Limb (tissue), 2 donors: ENCODE data around the gene RHEB.

Experiments used
- DNase-seq, 2 donors: peaks; one replicate each; pipeline ENCODE4 v3.0.0-alpha.2; 2016; ENCODE audit errors: extremely low spot score in 2 of 2

The RHEB gene

DNA sequence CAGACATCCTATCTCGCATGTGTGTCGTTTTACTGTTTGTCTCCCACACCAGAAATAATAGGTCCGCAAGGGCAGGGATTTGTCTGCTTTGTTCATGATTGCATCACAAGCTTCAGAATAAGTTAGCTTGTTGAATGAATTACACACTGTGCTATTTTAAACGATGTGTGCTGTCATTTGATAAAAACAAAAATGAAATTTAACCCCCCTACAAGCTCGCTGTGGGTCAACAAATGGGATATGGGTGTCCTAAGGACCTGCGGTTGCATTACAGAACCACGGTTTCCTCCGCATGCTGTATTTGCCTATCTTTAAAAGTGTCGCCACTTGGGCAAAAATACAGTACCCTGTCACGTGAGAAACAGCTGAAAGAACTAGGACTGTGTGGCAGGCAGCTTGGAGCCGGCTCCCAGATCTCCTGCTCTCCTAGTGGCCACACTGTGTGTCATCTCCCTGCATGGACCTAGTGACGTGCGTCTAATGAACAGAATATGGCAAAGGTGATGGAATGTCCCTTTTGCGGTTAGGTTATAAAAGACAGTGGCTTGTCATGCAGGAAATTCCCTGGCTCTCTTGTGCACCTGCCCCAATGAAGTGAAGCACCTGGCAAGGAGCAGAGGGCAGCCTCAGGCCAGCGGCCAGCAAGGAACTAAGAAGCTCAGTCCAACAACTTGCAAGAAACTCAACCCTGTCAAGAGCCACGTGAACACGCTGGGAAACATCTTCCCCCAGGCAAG lies 46.9 kb downstream of the RHEB start:
- no peak for DNase-seq

DNA sequence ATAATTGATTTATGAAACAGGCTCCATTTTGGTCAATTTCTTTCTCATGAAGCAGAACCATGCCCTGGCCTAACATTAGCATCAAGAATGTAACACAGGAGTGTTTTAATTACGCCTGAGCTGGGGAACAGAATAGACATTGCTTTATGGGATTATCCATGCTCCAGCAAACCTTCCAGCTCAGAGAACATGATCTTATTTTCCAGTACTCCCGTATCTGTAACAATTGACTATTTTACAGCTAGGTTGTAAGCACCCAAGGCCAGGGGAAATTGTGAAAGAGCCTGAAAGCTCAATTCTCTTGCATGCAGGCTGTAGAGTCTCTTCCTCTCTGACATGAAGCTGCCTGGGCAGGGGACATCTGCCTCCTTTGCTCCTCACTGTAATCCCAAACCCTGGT lies 49.0 kb downstream of the RHEB start:
- no peak for DNase-seq

- no peak for DNase-seq
These were observed 50.4 kb downstream of the RHEB start for GRCh38 chr7:151469281-151469680.

DNA sequence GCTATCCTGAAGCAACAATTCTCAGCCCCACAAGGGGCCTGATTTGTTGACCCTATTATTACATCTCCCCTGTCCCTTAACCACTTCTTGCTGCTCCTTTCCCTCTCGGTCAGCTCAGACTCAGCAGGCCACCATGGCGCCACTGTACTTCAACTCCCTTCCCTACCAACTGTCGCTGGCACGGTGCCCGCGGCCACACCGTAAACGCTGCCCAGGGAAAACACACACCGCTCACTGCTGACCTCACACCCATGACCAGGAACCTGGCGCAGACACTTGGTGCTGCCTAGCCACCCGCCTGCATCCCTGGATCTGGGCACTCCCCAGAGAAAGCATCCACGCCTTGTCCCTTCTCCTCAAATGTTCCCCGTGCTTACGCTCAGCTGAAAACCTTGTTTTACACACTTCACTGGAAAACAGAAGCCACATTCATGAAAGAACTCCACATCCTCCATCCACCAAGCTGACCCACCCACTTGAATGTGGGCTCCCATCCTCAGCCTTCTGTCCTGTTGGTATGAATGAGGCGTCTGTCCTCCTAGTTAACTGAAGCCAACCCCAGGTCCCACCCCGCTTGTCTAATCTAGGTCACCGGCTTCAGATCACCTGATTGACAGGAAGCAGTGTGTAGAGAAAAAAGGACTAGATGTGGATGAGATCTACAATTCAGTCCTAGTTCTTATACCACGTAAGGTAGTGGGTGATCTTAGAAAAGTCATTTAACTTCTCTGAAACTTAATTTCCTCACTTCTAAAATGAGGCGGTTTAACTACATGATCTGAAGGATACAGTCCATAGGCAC lies 51.3 kb downstream of the RHEB start:
- DNase-seq = no peak

GRCh38 chr7:151465169-151465568 lies 54.5 kb downstream of the RHEB start:
- DNase-seq = no peak

GRCh38 chr7:151462306-151462779 lies 57.4 kb downstream of the RHEB start:
- DNase-seq = no peak

- no peak for DNase-seq
These were observed 57.8 kb downstream of the RHEB start for GRCh38 chr7:151461942-151462230.

DNA sequence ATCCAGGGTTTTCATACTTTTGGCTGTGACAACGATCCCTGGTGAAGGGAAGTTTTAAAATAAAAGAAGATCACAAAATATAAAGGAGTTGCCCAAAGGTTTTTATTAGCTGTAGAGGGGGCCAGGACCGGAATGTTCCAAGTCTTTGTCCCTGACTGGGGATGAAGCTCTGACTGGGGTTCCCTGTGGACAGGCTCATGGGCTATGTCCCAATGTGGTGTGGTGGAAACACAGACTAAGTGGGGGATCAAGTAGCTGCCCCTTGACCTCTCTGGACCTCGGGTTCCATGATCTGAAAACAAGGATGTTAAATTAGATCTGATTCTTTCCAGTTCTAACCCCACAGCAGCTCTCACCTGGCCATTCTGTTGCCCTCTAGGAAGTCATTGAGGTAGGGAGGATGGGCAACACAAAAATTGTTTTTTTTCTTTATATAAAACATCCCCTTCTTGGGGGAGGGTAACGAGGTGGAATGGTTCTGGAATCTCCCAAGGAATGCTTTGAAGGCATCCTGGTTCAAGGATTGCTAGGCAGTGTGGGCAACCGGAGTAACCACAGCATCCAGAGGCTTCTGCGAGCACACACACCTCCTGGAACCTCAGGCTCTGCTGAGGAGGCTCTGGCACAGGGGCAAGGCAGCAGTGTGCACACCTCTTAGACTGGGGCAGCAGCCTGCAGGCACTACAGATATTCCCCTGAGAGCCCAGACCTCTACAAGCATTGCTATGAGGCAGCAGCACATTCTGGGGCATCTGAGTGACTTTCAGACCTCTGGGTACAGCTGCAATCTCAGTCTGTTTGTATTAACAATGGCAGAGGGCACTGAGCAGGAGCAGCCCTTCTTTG lies 58.4 kb downstream of the RHEB start:
- no peak for DNase-seq

DNA sequence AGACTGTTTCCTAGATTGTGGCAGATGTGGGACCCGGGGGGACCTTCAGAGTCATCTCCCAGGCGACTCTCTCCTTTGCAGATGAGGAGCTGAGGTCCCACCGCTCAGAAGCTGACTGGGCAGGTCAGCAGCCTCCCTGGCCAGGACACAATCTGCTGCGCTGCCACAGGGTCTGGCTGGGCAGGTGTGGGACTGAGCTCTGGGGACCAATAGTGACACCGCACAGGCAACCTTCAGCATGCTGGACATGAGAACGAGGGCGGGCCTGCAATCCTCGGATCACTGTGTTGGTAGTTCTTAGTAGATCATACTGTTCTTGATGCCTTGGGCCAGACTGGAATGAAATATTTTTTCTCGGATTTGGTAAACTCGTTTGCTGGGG lies 59.2 kb downstream of the RHEB start:
- no peak for DNase-seq

DNA sequence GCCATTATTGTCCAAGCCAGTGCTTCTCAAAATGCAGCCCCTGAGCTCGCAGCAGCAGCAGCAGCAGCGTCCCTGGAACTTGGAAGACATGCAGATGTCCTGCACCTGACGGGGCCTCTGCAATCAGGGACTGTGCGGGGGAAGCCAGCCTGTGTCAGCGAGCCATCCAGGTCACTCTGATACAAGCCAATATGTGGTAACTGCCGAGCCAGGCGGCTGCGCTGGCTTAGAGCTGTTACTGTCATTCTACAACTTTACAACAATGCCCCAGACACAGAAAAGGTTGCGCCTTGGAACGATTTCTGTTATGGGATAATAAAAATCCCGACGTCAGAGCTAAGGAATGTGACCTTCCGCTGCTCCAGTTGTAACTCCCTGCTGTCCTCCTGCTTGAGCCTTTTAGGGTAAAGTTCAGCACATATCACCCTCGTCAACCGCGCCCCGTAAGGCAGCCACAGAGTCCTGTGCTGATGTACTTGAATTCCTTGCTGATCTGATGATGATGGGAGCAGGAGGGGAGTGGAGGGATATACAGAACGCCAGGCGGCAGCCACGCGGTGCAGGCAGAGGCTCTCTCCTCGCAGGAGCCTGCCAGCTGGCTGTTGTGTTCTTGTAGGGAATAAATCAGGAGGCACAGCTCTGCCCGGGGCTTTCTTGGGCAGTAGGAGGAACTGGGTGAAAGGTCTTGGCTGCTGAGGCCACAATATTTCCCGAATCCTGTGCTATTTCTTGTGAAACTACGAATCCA lies 59.8 kb downstream of the RHEB start:
- peak; percentile 82 for DNase-seq

DNA sequence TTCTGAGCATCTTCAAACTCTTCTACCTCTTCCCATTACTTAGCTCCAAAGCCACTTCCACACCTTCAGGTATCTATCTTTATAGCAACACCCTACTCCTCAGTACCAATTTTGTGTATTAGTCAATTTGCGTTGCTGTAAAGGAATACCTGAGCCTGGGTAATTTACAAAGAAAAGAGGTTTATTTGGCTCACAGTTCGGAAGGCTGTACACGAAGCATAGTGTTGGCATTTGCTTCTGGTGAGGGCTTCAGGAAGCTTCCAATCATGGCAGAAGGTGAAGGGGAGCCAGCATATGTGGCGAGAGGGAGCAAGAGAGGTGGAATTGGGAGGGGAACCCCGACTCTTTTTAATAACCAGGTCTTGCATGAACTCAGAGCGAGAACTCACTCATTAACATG lies 62.2 kb downstream of the RHEB start:
- no peak for DNase-seq

DNA sequence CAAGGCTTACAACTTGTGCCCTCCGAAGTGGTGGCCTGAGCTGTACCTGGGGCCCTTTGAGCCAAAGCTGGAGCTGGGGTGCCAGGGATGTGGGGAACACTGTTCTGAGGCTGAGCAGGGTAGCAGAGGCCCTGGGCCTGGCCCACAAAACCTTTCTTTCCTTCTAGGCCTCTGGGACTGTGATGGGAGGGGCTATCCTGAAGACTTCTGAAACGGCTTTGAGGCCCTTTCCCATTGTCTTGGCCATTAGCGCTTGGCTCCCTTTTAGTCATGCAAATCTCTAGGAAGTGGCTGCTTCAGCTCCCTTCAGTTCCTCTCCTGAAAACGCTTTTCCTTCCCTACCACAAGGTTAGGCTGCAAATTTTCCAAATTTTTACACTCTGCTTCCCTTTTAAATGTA lies 62.9 kb downstream of the RHEB start:
- DNase-seq = no peak

DNA sequence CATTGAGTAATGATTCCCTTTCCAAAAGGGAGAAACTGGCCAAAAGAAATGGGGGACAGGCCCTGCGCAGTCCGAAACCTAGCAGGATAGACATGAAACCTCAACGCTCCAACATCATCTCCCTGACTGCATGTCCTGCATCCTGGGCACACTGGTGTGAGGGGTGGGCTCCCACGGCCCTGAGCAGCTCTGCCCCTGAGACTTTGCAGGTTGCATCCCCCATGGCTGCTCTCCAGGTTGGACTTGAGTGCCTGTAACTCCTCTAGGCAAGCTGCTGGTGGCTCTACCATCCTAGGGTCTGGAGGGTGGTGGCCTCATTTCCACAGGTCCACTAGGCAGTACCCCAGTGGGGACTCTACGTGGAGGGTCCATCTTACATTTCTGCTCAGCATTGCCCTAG lies 63.4 kb downstream of the RHEB start:
- DNase-seq = no peak

- DNase-seq = no peak
These were observed 64.0 kb downstream of the RHEB start for GRCh38 chr7:151455690-151456089.

DNA sequence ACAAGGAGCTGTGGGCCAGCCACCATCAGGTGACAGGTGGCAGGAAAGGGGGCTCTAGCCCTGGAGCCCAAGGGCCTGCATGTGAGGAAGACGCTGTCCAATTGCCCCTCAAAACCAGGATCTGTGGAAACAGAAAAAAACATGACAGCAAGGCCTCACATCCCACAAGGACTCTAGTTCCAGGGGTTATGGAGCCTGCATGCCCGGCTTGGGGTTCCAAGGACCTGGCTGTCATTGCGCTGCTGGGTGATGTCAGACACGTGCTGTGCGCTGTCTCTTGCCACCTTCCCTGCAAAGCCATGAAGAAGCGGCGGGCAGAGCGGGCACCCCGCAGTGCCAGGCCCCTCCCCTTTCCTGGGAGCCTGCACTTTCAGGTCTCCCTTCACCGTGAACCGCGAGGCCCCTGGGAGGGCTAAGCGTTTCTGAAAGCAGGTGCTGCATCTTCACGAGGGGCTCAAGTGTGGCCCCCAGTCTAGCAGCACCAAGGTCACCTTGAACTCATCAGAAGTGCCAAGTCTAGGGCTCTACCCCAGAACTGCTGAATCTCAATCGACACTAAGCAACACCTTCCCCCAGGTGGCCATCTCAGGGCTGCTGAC lies 64.7 kb downstream of the RHEB start:
- no peak for DNase-seq

GRCh38 chr7:151454305-151454704 lies 65.4 kb downstream of the RHEB start:
- no peak for DNase-seq

GRCh38 chr7:151453326-151453791 lies 66.3 kb downstream of the RHEB start:
- no peak for DNase-seq

DNA sequence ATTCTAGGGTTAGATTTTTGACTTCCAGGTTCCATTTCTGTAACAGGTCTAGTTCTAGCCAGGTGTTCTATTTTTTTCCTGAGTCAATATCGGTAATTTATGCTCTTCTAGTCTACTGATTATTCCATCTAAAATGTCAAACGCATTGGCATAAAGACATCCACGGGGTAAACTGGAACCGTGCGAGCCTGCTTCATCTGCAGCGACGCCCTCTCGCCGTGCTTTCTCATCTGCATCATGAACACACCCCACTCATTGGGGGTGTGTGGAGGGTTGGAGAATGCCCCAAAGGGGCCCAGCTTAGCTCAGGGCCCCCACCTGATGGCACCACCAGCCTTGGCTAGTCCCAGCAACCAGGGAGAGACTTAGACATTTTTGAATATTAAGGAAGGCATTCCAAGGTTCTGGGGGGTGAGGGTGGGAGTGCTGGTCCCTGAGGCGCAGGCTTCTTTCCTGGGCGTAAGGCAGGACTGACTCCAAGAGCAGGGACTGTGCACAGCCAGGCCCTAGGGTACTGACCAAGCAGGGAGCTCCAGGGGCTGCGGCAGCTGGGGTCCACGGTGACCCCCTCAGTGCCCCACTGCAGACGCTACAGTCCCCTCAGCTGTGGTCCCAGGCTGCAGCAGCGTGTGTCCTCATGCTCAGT lies 66.9 kb downstream of the RHEB start:
- DNase-seq = no peak

GRCh38 chr7:151451626-151452571 lies 67.8 kb downstream of the RHEB start:
- no peak for DNase-seq
